AG04449 (cell line): Measurements from ENCODE around the gene SAFB2.
A peak's percentile ranks its signal among the peaks of the same experiment; 100 is the strongest.

ENCODE experiments used
- CTCF ChIA-PET: fragments of 350-600 bp; formaldehyde crosslinking; extraction: SDS; loops from one replicate; lab custom pipeline; 2021; ENCODE audit warnings: antibody characterized with exemption; lab: Yijun Ruan, JAX
- POLR2A ChIA-PET: fragments of 400-600, 350-600 bp; formaldehyde crosslinking; extraction: SDS; loops from one replicate; lab custom pipeline; 2020; ENCODE audit warnings: antibody characterized with exemption, inconsistent platforms; lab: Yijun Ruan, JAX
- DNase-seq: peaks from one replicate; pipeline ENCODE4 v3.0.0-alpha.2; 2010; ENCODE audit warnings: low read depth, low spot score
- H3K4me3 ChIP-seq: 2 replicates; pipeline ENCODE4 v1.5.1; 2011; ENCODE audit warnings: low read depth, mild to moderate bottlenecking, control low read depth, low read length
- CTCF ChIP-seq: IDR thresholded peaks from one replicate; pipeline ENCODE4 v1.5.1; 2011; ENCODE audit warnings: mild to moderate bottlenecking, moderate library complexity, low read length, control low read depth, inconsistent platforms; ENCODE audit not compliant: insufficient read depth; ENCODE audit errors: missing control alignments

Gene SAFB2

GRCh38 chr19:5558101-5558621 is 64.4 kb downstream of the SAFB2 start:
- H3K4me3 ChIP-seq = no peak overlapping the region
- no peak for TF ChIP-seq CTCF
- ChIA-PET POLR2A (no interaction called here), CTCF (interaction anchor here (1.8 kb wide), 1 partner anchor 11 kb away, joined by 10 read pairs; no protein-coding TSS in a partner anchor)
- DNase-seq = no peak

DNA sequence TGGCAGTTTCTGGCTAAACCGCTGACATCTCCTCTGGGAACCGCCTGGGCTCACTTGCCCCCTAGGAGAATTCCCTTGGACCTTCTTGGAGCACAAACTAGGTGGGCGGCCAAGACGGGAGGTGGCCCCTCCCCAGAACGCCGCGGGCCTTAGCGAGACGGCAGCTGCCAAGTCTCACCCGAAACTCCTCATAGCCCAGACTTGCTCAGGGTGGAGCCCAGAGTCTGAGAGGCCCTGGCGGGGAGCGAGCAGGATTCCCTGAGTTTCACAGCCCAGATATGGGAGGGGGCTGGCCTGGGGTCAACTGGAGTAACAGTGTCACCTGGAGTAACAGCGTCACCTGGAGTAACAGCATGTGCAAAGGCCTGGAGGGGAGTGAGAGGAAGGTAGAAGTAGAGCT is 64.9 kb downstream of the SAFB2 start:
- CTCF ChIA-PET = interaction anchor here (1.8 kb wide), 1 partner anchor 10 kb away, joined by 10 read pairs; no protein-coding TSS in a partner anchor
- POLR2A ChIA-PET = no interaction called here
- no peak for TF ChIP-seq CTCF
- DNase-seq = no peak
- no peak overlapping the region for H3K4me3 ChIP-seq

GRCh38 chr19:5554828-5555227 is 67.7 kb downstream of the SAFB2 start:
- no peak for DNase-seq
- no peak for TF ChIP-seq CTCF
- ChIA-PET CTCF (interaction anchor here (1.6 kb wide), 1 partner anchor 22 kb away, joined by 4 read pairs; no protein-coding TSS in a partner anchor), POLR2A (no interaction called here)
- H3K4me3 ChIP-seq = no peak overlapping the region

GRCh38 chr19:5553892-5554291 is 68.7 kb downstream of the SAFB2 start:
- ChIA-PET CTCF (no interaction called here), POLR2A (no interaction called here)
- no peak for TF ChIP-seq CTCF
- DNase-seq = no peak
- H3K4me3 ChIP-seq = no peak overlapping the region

DNA sequence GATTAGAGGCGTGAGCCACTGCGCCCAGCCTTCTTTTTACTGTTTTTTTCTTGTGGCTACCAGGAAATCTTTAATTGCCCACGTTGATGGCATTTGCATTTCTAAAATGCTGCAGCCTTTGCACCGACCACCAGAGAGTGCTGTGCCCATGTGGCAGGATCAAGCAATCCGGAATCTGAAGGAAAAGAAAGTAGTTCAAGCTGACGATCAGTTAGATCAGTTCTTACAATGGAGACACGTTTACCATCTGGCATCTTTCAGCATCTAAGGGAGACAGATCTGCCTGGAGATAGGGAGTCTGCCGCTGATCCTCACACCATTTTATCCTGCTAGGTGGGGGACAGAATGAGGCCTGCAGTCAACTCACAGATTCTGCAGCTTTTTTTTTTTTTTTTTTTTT is 74.7 kb downstream of the SAFB2 start:
- POLR2A ChIA-PET = interaction anchor here (0.9 kb wide), 1 partner anchor 143 kb away, joined by 3 read pairs; no protein-coding TSS in a partner anchor

More for the DNA sequence above, 74.7 kb downstream of the SAFB2 start:
- peak; percentile 5 for DNase-seq
- CTCF ChIA-PET = interaction anchor here (1.0 to 2.1 kb wide), 11 partner anchors 8 to 246 kb away, joined by 3 to 10 read pairs (median 4); no protein-coding TSS in a partner anchor
- no peak overlapping the region for H3K4me3 ChIP-seq
- TF ChIP-seq CTCF = peak; percentile 66
